CD14-positive monocyte (primary cell): ENCODE results near the gene CPO. TPM values are rescaled to one million over a fixed set of nuclear protein-coding genes. Genes with fewer than 3 reads are reported as not detected.

Experiments used
- DNase-seq, 3 donors: peaks; one replicate each; pipeline ENCODE4 v3.0.0-alpha.2; 2011 to 2022
- H2AFZ ChIP-seq: 2 replicates; pipeline ENCODE4 v1.6.0; 2012; ENCODE audit warnings: mild to moderate bottlenecking, low read depth, low read length, inconsistent platforms; ENCODE audit not compliant: insufficient read depth, poor library complexity, severe bottlenecking
- H3K27ac ChIP-seq, 2 donors: 1 replicate in 1 of 2; 2 replicates in 1 of 2; pipeline ENCODE4 v1.5.1; 2012 to 2013; ENCODE audit warnings: low read length in 2 of 2, control low read depth in 1 of 2, inconsistent platforms in 1 of 2, low read depth in 1 of 2, mild to moderate bottlenecking in 1 of 2
- H3K27me3 ChIP-seq, 2 donors: one replicate each; pipeline versions ENCODE4 v1.6.0 to v1.6.1; 2011 to 2013; ENCODE audit warnings: low read length in 2 of 2; ENCODE audit not compliant: control insufficient read depth in 2 of 2, insufficient read depth in 2 of 2
- H3K36me3 ChIP-seq, 2 donors: replicated peaks in 1 of 2; 1 replicate in 1 of 2; 2 replicates in 1 of 2; pipeline versions ENCODE4 v1.5.1 to v1.6.1; 2012 to 2013; ENCODE audit warnings: low read length in 2 of 2, control low read depth in 1 of 2, inconsistent platforms in 1 of 2, mild to moderate bottlenecking in 1 of 2; ENCODE audit not compliant: insufficient read depth in 2 of 2, control insufficient read depth in 1 of 2
- H3K4me1 ChIP-seq, 2 donors: 1 replicate in 1 of 2; 2 replicates in 1 of 2; pipeline versions ENCODE4 v1.5.1 to v1.6.1; 2012 to 2013; ENCODE audit warnings: low read length in 2 of 2, control low read depth in 1 of 2, inconsistent platforms in 1 of 2, mild to moderate bottlenecking in 1 of 2, moderate library complexity in 1 of 2; ENCODE audit not compliant: insufficient read depth in 2 of 2, control insufficient read depth in 1 of 2
- H3K4me2 ChIP-seq: replicated peaks from 2 replicates; pipeline ENCODE3; 2012; ENCODE audit warnings: low read length, moderate library complexity, mild to moderate bottlenecking; ENCODE audit not compliant: poor library complexity, severe bottlenecking; ENCODE audit errors: extremely low read depth
- H3K4me3 ChIP-seq, 3 experiments: fragments of 200-600 bp in 1 of 3; sonication (generic) in 1 of 3; replicated peaks in 1 of 3; 1 replicate in 2 of 3; 2 replicates in 1 of 3; pipeline ENCODE4 v1.5.1; 2011 to 2013; ENCODE audit warnings: low read length in 3 of 3, mild to moderate bottlenecking in 3 of 3, control low read depth in 2 of 3, low read depth in 2 of 3, inconsistent platforms in 1 of 3, moderate library complexity in 1 of 3
- H3K79me2 ChIP-seq: 2 replicates; pipeline ENCODE4 v1.6.0; 2012; ENCODE audit warnings: mild to moderate bottlenecking, control low read depth, inconsistent platforms, low read length, moderate library complexity; ENCODE audit not compliant: insufficient read depth
- H3K9ac ChIP-seq: 2 replicates; pipeline ENCODE4 v1.6.0; 2017; ENCODE audit warnings: low read length, mild to moderate bottlenecking; ENCODE audit not compliant: insufficient read depth, poor library complexity, severe bottlenecking
- H3K9me3 ChIP-seq, 2 donors: replicated peaks in 1 of 2; 1 replicate in 1 of 2; 2 replicates in 1 of 2; pipeline versions ENCODE4 v1.5.1 to v1.6.1; 2012 to 2013; ENCODE audit warnings: low read length in 2 of 2, control low read depth in 1 of 2; ENCODE audit not compliant: control insufficient read depth in 1 of 2, insufficient read depth in 1 of 2
- H4K20me1 ChIP-seq: 2 replicates; pipeline ENCODE4 v1.6.0; 2012; ENCODE audit warnings: mild to moderate bottlenecking, low read length, control low read depth, moderate library complexity; ENCODE audit not compliant: insufficient read depth
- H3K27ac Mint-ChIP-seq, 7 donors: one replicate each; pipeline ENCODE4 v1.8.0; 2020; ENCODE audit warnings: mild to moderate bottlenecking in 7 of 7, mixed read lengths in 7 of 7, moderate library complexity in 6 of 7, inconsistent platforms in 2 of 7
- H3K27me3 Mint-ChIP-seq, 3 donors: one replicate each; pipeline ENCODE4 v1.8.0; 2021 to 2022; ENCODE audit warnings: low read depth in 3 of 3, mild to moderate bottlenecking in 3 of 3, mixed read lengths in 3 of 3, moderate library complexity in 3 of 3, inconsistent platforms in 1 of 3
- H3K36me3 Mint-ChIP-seq, 2 donors: one replicate each; pipeline ENCODE4 v1.8.0; 2020; ENCODE audit warnings: mixed read lengths in 2 of 2, inconsistent platforms in 1 of 2, mild to moderate bottlenecking in 1 of 2
- H3K4me1 Mint-ChIP-seq: one replicate; pipeline ENCODE4 v1.8.0; 2020; ENCODE audit warnings: mild to moderate bottlenecking, mixed read lengths
- H3K4me3 Mint-ChIP-seq, 2 donors: one replicate each; pipeline ENCODE4 v1.8.0; 2020; ENCODE audit warnings: mild to moderate bottlenecking in 2 of 2, mixed read lengths in 2 of 2, moderate library complexity in 1 of 2
- H3K9me3 Mint-ChIP-seq, 7 donors: one replicate each; pipeline ENCODE4 v1.8.0; 2020 to 2022; ENCODE audit warnings: mixed read lengths in 7 of 7, mild to moderate bottlenecking in 6 of 7, moderate library complexity in 6 of 7, inconsistent platforms in 2 of 7
- CTCF ChIP-seq: fragments of 200-600 bp; IDR thresholded peaks from one replicate; pipeline ENCODE4 v1.8.0; 2022; ENCODE audit warnings: antibody characterized with exemption, mild to moderate bottlenecking
- WGBS: methylation state at CpG from one replicate; pipeline ENCODE4 v1.1.5; 2013; ENCODE audit warnings: missing lambda C conversion rate; ENCODE audit not compliant: insufficient coverage; 5-methylcytosine and 5-hydroxymethylcytosine counted together
- intact Hi-C, 2 donors: fragments of 100-400 bp; cut with micrococcal nuclease; formaldehyde crosslinking; loops; one replicate each; pipeline versions ENCODE4 v1.15.0 to v1.15.1; 2023
- polyA plus RNA-seq, 3 donors: library from polyadenylated mRNA; depleted of rRNA in 1 of 3; unstranded in 2 of 3; stranded (reverse) in 1 of 3; fragments of 300-500 nt in 2 of 3; fragments of >200 nt in 1 of 3; fragmentation: Illumina TruSeq in 2 of 3; gene quantifications; 1 replicate in 2 of 3; 2 replicates in 1 of 3; pipeline ENCODE4 v1.2.3, GENCODE V29; 2012 to 2021

Gene CPO
- polyA plus RNA-seq, 3 donors = not detected

- H3K27me3 ChIP-seq = no peaks in the 10 kb centered on the region
- H3K4me1 ChIP-seq = peaks cover 30 to 34% of the 10 kb centered on the region in 2 donors
- Mint-ChIP-seq H3K27me3 (peaks cover 0 to 2% (median 1%) of the 10 kb centered on the region in 3 donors), H3K4me1 (peaks cover 33% of the 10 kb centered on the region), H3K4me3 (no peak overlapping the region), H3K27ac (no peak overlapping the region), H3K9me3 (peaks cover 0 to 2% (median 0%) of the 10 kb centered on the region in 7 donors), H3K36me3 (no peaks in the 10 kb centered on the region)
- H3K4me2 ChIP-seq = no peak overlapping the region
- H2AFZ ChIP-seq = no peak overlapping the region
- no peak overlapping the region for H3K27ac ChIP-seq
- no peak overlapping the region for H3K9ac ChIP-seq
- H3K9me3 ChIP-seq = no peaks in the 10 kb centered on the region
- H3K79me2 ChIP-seq = no peaks in the 10 kb centered on the region
- H3K4me3 ChIP-seq = no peak overlapping the region
- WGBS = 80% methylated on average over 6 of the region's 12 CpGs
- H4K20me1 ChIP-seq = no peaks in the 10 kb centered on the region
- DNase-seq = no peak
- no peaks in the 10 kb centered on the region for H3K36me3 ChIP-seq
- TF ChIP-seq CTCF = no peak
- intact Hi-C loops = loop anchor here (10.0 kb wide), 2 partner anchors 176 to 494 kb away; no protein-coding TSS in a partner anchor
Measured at GRCh38 chr2:206981086-206981674, 41.9 kb downstream of the CPO start.

DNA sequence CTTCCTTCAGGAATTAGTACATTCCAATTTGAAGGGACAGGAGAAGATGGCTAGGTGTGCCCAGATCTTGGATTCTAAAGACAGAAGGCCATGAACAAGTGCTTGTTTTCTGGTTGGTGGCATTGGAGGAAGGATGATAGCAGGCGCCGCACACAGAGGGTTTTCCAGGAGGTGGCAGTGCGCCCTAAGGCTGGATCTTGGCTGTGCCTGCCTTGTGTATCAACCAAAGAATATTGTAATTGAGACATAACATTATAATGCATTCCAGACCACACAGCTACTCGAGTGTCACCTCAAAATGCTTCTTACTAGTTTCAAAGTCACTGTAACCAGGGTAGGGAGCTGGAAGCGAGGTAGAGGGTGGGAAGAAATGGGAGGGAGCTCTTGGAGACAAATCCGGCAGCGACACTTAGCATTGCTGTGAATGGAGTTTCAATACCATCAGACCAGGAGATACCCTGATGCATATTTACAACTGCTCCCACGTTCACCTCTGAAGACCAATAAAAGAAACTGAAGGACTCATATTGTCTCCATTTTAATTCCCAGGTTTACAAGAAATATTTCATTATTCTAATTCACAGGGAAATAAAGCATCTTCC, 42.5 kb downstream of the CPO start:
- Mint-ChIP-seq H3K27ac (no peak overlapping the region), H3K36me3 (no peaks in the 10 kb centered on the region), H3K4me1 (peaks cover 34% of the 10 kb centered on the region), H3K9me3 (peaks cover 0 to 5% (median 0%) of the 10 kb centered on the region in 7 donors), H3K4me3 (no peak overlapping the region), H3K27me3 (peaks cover 0 to 2% (median 1%) of the 10 kb centered on the region in 3 donors)
- H3K27me3 ChIP-seq = no peaks in the 10 kb centered on the region
- no peaks in the 10 kb centered on the region for H3K9me3 ChIP-seq
- H3K9ac ChIP-seq = no peak overlapping the region
- peak in 2 of 3 donors; percentile 12 to 17 for DNase-seq
- no CpG with 5 or more reads among the region's 8 CpGs for WGBS
- H3K36me3 ChIP-seq = no peaks in the 10 kb centered on the region
- no peak overlapping the region for H2AFZ ChIP-seq
- no peaks in the 10 kb centered on the region for H4K20me1 ChIP-seq
- TF ChIP-seq CTCF = peak; percentile 27
- H3K4me2 ChIP-seq = no peak overlapping the region
- intact Hi-C loops = loop anchor here (10.0 kb wide), 2 partner anchors 177 to 493 kb away; no protein-coding TSS in a partner anchor
- no peaks in the 10 kb centered on the region for H3K79me2 ChIP-seq
- no peak overlapping the region for H3K4me3 ChIP-seq
- H3K4me1 ChIP-seq = peaks cover 30 to 34% of the 10 kb centered on the region in 2 donors
- no peak overlapping the region for H3K27ac ChIP-seq
